NCI-H2196 (cell line): ENCODE results near the gene IRF3.
A peak's percentile ranks its signal among the peaks of the same experiment; 100 is the strongest.

Experiments used
- DNase-seq: peaks from one replicate; lab custom pipeline; 2025; ENCODE audit not compliant: unreplicated experiment; lab: John Stamatoyannopoulos, UW

IRF3 gene

DNA sequence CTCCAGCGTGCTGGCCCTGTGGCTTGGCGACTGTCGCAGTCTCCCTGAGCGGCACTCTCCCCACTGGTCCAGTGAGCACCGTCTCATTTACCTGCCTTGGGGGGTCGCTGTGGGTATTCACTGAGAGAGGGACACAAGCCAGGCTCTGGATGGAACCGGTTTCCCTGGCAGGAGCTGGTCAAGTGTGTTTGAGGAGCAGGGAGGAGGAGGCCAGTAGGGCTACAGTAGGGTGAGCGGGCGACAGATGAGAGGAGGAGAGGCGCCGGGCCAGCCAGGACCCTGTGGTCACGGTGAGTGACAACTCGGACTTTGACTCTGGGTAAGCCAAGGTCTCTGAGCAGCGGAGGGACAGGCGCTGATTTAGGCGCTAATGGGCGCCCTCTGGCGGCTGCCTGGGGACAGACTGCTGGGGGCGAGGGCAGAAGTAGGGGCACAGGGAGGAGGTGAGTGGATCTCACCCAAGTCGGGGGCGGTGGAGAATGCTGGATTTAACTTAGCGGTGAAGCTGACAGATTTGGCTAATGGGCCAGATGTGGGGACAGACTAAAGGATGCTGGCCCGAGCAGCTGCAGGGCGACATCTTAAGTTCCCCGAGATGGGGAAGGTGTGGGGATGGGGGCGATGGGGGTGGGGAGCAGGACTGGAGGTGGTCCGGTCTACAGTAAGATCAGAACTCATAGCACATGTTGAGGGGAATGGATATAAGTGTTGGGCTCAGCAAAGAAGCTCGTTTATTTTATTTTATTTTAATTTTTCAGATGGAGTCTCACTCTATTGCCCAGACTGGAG is 6.7 kb upstream of the IRF3 start:
- peak; percentile 78 for DNase-seq

DNA sequence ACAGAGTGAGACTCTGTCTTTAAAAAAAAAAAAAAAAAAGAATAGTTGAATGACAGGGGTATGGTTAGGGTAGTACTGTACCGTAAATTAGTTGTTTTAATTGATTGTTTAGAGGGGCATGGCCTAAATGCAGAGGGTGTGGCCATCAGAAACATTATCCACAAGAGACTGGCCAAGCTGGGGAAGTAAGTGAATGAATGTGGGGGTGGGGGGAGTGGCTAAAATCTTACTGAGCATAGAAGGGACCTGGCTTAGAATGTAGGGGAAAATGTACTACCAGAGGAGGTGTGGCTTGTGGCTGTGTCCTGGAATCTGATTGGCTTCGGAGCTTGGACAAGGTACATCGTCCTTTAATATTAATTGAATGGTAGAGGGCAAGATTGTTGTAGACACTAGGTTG is 3.9 kb upstream of the IRF3 start:
- DNase-seq = no peak

DNA sequence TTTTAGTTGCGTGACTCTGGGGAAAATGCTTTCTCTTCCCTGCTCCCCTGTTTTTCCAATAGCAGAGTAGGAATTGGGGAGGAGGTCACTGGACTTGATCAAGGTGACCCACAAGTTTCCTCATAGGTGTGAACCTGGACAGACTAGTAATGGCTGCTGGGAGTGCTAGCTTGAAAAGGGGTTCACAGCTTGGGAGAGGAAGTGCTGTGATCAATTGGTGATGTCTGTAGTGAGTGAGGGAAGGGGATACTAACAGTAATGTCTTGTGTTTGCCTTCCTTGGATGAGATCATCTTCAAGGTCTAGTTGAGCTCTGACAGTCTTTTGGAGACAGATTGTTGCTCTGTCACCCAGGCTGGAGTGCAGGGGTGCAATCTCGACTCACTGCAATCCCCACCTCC is 1.8 kb upstream of the IRF3 start:
- DNase-seq = no peak

DNA sequence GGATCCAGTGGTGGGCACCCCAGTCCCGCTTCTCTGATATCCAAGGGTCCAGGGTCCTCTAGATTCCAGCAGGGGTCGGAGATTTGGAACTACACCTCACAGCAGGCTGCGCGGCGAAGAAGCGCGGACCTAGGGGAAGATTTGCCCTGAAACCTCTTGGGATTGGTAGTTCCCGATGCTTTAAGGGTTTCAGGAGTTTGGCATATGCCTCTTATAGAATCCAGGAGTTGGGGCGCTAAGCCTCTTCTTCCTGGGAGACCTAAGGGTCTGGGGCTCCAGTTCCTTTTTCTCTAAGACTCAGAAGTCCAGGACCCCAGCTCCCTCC is 425 bp upstream of the IRF3 start:
- no peak for DNase-seq

DNA sequence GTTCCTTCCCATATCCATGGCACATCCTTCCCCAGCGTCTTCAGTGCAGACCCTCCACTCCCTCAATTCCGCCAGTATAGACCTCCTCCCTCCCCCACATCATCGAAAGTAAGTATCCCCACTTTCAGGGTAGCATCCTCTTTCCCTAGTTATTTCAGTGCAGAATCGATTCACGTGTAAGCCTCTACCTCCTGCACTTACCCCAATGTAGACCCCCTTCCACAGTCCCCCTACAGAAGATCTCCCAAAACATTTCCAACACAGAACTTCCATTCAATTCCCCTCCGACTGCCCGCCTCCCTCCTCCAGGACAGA is 664 bp downstream of the IRF3 start:
- DNase-seq = no peak

DNA sequence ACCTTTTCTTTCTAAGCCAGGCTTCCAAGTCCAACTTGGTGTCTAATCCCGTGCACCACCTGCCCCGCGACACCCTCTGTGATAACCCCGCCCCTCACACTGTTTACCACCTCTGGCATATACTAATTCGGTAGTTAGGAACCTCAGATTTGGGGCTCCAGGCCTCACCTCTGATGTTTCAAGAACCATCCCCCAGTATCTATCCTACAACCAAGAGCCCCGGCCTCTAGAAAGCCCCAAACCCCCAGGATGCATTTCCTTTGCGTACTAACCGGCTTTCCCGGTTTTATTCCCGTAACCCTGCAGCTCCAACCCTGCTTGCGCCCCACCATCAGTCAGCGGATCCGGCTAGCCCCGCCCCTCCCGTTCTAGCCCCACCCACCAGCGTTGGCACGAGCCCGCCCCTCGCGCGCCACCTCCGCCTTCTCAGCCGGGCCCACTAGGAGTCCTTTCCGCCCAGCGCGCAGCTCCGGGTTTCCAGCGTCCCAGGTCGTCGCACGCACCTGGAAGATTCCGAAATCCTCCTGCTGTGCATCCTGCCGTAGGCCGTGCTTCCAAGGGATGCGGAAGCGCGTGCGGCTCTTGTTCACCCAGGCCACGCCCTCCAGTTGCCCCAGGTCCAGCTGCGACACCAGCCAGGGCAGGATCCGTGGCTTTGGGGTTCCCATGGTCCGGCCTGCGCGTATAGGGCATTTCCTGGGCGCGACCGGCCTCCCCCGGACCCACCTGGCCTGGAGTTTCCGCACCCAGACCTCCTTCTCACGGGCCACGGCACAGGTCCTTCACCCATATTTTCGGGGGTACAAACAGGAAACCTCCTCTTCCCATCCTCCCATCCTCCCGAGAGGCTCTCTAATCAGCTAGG is 1.3 kb downstream of the IRF3 start:
- DNase-seq = peak; percentile 91

DNA sequence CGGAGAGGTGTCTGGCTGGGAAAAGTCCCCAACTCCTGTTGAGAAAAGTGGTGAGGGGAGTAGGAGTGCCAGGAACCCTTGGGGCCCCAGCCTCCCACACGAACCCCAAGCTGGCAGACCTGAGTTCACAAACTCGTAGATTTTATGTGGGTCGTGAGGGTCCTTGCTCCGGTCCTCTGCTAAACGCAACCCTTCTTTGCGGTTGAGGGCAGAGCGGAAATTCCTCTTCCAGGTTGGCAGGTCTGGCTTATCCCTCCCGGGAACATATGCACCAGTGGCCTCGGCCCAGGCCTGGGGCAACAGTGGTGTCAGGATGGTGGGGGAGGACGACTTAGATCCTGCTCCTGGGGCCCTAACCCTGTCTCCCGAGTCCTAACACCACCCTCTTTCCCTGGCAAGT is 2.4 kb downstream of the IRF3 start:
- DNase-seq = no peak

DNA sequence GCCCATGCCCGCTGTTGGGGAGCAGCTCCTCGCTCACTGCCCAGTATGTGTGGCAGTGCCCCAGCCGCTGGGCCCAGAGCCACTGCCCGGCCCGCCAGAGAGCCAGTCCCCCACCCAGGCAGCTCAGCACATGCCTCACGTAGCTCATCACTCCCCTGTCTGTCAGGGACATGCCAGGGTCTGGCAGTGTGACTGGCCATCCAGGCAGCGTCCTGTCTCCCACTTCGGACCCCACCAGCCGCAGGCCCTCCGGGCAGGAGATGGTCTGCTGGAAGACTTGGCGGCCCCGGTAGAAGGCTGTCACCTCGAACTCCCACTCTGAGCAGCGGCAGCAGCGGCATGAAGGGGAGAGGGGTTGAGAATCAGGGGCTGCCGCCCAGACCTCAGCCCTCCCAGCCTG is 3.6 kb downstream of the IRF3 start:
- no peak for DNase-seq

DNA sequence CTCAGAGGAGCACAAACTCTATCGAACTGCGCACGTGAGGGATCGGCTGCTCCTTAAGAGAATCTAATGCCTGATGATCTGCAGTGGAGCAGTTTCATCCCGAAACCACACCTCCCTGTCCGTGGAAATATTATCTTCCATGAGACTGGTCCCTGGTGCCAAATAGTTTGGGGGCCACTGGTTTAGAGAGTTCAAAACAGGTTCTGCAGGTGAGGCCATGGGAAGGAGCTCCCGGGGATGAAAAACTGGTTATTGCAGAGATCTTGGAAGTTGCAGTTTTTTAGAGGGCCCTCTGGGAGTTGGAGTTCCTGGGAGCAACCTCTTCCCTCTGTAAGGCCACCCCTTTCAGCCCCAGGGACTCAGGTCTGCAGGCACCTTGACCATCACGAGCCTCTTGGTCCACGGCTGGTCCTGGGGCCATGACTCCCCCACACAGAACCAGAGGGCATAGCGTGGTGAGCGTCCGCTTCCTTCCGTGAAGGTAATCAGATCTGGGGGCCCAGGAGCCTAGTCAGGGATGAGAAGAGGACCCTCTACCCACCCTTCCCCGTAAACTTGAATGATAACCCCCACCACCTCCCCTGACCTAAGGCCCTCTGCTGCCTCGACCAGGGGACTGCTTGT is 5.2 kb downstream of the IRF3 start:
- no peak for DNase-seq

DNA sequence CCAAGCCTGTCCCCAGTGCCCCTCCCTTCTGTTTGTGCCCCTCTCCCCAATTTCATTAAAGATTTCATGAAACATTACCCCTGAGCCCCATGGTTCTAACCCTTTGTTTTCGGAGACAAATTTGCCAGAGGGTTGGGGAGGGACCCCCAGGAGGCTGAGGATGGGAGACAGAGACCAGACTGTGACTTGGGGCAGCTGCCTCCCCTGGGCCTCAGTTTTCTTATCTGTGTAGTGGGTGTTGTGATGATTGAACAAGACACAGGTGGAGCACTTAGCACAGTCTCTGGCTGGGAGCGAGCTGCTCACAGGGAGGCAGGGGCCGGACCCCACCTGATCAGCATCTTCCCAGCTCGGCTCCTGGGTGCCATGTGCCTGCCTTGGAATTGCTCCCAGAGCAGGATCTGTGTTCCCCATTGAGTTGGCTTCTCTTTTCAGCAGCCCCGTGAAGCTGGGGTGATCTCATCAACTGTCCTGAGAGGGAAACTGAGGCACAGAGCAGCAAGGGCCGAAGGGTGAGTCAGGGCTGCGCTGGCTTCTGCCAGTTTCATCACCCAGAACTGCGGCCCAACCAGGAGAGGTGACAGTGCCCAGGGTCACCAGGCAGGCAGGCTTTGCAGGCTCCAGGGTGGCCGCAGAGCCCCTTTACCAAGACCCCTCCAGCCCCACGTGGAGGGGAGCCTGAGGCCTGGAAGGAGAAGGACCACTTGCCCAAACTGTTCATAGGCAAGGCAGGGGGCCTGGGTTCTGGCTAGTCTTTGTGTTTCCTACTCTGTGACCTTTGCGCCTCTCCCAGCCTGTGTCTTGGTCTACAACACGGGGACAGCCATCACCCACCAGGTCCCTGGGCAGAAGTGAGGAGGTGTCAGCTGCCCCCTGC is 6.9 kb downstream of the IRF3 start:
- no peak for DNase-seq

DNA sequence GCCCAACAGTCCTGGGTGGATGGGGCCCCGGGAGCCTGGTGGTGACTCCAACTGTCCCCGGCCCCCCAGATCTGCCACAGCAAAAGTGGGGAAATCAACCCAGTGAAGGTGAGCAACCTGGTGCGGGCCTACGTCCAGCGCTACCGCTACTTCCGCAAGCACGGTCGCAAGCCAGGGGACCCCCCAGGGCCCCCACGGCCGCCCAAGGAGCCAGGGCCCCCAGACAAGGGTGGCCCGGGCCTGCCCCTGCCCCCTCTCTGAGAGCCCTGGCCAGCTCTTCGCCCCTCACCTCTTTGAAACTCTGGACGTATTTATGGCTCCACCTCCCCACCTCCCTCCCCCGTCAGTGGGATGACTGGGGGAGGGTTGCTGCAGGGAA is 7.5 kb downstream of the IRF3 start:
- no peak for DNase-seq

DNA sequence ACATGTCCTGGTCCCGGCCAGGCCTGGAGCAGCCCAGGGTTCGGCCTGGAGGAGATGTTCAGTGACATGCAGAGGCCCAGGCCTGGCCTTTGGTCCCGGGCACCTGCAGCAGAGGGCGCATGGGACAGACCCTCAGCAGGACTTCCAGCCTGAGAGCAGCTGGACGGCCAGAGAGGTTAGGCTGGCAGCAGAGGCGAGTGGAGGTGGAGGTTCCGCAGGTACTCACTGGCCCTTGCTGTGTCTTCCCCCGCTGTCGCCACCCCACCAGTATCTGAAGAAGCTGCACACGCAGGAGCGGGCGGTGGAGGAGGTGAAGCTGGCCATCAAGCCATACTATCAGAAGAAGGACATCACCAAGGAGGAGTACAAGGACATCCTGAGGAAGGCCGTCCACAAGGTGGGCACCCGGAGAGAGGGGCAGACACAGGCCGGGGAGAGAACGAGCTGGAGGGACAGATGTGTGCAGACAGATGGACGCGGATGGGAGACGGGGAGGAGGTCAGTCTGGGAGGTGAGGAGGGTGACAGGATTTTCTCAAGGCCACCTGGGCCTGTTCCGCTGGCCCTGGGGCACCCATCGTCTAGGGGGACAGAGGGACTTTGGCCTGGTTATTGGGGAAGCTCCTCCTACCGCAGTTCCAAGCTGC is 8.0 kb downstream of the IRF3 start:
- DNase-seq = no peak

DNA sequence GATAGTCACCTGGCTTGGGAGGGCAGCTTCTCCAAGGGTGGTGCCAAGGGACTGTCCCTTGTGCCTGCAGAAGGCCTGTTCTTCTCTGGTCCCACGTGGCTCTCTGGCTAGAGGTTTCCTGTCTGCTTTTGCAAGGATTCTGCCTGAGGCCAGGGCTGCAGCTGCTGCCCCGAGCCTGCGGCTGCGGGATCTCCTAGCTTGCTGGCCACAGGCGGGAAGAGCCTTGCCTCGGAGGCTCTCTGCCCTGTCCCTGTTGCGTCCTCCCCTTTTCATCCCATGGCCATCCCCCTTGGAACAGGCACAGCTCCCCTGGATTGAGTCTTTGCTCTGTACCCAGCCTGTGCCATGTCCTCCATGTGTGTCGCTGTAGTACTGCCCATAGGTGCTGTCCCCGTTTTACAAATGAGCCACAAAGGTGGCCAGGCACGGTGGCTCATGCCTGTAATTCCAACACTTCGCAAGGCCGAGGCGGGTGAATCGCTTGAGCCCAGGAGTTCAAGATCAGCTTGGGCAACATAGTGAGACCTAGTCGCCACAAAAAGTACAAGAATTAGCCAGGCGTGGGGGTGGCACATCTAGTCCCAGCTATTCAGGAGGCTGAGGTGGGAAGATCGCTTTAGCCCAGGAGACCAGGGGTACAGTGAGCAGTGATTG is 9.1 kb downstream of the IRF3 start:
- no peak for DNase-seq

DNA sequence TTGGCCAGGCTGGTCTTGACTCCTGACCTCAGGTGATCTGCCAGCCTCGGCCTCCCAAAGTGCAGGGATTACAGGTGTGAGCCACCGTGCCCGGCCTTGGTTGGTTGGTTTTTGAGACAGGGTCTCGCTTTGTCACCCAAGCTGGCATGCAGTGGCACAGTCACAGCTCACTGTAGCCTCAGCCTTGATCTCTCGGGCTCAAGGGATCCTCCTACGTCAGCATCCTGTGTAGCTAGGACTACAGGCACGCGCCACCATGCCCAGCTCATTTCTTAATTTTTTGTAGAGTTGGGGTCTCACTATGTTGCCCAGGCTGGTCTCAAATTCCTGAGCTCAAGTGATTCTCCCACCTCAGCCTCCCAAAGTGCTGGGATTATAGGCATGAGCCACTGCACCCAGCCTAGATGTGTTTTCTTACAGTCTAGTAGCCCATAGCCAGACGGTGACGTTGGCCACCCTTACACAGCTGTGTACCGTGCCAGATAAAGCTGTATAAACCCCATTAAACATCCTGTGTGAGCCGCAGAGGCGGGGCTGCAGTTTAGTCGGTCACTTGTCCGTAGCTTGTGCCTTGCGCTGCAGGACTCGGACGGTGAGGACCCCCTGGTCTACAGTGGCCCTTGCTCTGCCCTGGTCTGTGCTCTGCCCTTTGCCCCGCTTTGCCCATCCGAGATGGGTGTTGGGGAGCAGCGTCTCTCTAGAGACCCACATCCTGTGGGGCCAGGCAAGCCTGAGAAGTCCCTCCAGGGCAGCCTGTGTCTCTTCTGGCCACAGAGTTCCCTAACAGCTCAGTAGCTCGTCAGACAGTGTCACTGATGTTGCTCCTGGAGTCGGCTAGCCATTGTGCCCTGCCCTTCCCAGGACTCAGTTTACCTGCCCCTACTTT is 9.8 kb downstream of the IRF3 start:
- no peak for DNase-seq

DNA sequence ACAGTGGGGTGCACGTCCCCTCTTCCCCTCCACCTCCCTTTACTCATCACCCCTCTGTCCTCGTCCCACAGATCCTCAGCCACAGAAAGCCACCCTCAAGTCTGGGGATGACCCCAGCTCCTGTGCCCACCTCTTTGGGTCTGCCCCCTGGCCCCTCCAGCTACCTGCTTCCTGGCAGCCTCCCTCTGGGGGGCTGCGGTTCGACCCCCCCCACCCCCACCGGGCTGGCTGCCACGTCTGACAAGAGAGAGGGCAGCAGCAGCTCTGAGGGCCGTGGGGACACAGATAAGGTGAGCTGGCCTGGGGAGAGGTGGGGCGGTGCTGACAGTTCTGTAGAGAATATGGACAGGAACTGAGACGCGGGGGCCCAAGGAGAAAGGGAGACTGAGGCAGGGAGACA is 11.1 kb downstream of the IRF3 start:
- no peak for DNase-seq

DNA sequence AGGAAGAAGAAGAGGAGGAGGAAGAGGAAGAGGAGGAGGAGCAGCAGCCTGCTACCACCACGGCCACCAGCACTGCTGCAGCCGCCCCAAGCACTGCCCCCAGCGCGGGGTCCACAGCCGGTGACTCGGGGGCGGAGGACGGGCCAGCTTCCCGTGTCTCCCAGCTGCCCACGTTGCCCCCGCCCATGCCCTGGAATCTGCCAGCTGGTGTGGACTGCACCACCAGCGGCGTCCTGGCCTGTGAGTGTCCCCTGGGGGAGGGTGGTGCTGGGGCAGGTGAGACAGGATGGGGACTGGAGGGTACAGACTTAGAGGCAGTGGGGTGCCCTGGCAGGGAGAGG is 12.2 kb downstream of the IRF3 start:
- no peak for DNase-seq

DNA sequence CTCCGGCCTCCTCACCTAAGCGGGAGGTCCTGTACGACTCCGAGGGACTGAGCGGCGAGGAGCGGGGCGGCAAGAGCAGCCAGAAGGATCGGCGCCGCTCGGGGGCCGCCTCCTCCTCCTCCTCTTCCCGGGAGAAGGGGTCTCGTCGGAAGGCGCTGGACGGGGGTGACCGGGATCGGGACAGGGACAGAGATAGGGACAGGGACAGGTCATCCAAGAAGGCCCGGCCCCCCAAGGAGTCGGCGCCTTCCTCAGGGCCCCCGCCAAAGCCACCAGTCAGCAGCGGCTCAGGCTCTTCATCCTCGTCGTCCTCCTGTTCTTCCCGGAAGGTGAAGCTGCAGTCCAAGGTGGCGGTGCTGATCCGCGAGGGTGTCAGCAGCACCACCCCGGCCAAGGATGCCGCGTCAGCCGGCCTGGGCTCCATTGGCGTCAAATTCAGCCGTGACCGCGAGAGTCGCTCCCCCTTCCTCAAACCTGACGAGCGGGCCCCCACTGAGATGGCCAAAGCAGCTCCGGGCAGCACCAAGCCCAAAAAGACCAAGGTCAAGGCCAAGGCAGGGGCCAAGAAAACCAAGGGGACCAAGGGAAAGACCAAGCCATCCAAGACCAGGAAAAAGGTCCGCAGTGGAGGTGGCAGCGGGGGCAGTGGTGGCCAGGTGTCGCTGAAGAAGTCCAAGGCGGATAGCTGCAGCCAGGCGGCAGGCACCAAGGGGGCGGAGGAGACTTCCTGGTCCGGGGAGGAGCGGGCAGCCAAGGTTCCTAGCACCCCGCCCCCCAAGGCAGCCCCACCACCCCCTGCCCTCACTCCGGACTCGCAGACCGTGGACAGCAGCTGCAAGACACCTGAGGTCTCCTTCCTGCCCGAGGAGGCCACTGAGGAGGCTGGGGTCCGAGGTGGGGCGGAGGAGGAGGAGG is 12.8 kb downstream of the IRF3 start:
- DNase-seq = no peak

DNA sequence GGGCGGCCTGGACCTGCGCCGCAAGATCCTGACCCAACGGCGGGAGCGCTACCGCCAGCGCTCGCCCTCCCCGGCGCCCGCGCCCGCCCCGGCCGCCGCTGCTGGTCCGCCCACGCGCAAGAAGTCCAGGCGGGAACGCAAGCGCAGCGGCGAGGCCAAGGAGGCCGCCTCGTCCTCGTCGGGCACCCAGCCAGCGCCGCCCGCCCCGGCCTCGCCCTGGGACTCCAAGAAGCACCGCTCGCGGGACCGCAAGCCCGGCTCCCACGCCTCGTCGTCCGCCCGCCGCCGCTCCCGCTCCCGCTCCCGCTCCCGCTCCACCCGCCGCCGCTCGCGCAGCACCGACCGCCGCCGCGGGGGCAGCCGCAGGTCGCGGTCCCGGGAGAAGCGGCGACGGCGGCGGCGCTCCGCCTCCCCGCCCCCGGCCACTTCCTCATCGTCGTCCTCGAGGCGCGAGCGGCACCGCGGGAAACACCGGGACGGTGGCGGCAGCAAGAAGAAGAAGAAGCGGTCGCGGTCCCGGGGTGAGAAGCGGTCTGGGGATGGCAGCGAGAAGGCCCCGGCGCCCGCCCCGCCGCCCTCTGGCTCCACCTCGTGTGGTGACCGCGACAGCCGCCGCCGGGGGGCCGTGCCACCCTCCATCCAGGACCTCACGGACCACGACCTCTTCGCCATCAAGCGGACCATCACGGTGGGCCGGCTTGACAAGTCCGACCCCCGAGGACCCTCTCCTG is 13.7 kb downstream of the IRF3 start:
- DNase-seq = no peak
